Central memory CD8-positive, alpha-beta T cell (primary cell): ENCODE results near the gene SHF.
"Not testable (repeated sequence)": the region's sequence is repeated elsewhere in the genome, so short reads cannot be mapped to it uniquely, and the experiment has no call there.

ENCODE experiments used
- ATAC-seq: fragments of 150-1000 bp; cut with Tn5 transposase; replicated peaks from 2 replicates; pipeline ENCODE4 v1.10.0; 2022; ENCODE audit warnings: mild to moderate bottlenecking, moderate FRiP score, moderate number of reproducible peaks; ENCODE audit not compliant: poor library complexity, severe bottlenecking; ENCODE audit errors: extremely low read depth
- DNase-seq, 2 donors: peaks; one replicate each; pipeline ENCODE4 v3.0.0; 2021; ENCODE audit warnings: low spot score in 2 of 2
- H3K27ac Mint-ChIP-seq: one replicate; pipeline ENCODE4 v1.8.0; 2022; ENCODE audit warnings: low read depth, mild to moderate bottlenecking, moderate library complexity, mixed read lengths
- H3K27me3 Mint-ChIP-seq: one replicate; pipeline ENCODE4 v1.8.0; 2022; ENCODE audit warnings: mixed read lengths
- H3K36me3 Mint-ChIP-seq: one replicate; pipeline ENCODE4 v1.8.0; 2022; ENCODE audit warnings: mild to moderate bottlenecking, moderate library complexity, mixed read lengths; ENCODE audit not compliant: insufficient read depth
- H3K4me1 Mint-ChIP-seq: one replicate; pipeline ENCODE4 v1.8.0; 2022; ENCODE audit warnings: mixed read lengths
- H3K4me3 Mint-ChIP-seq: one replicate; pipeline ENCODE4 v1.8.0; 2022; ENCODE audit warnings: mild to moderate bottlenecking, moderate library complexity, mixed read lengths
- H3K9me3 Mint-ChIP-seq: one replicate; pipeline ENCODE4 v1.8.0; 2022; ENCODE audit warnings: mixed read lengths

Gene SHF

GRCh38 chr15:45144775-45145174, 43.0 kb downstream of the SHF start:
- DNase-seq = no peak
- Mint-ChIP-seq H3K27ac (no peak overlapping the region), H3K4me3 (no peak overlapping the region), H3K27me3 (no peaks in the 10 kb centered on the region), H3K9me3 (no peaks in the 10 kb centered on the region), H3K36me3 (no peaks in the 10 kb centered on the region), H3K4me1 (peaks cover 5% of the 10 kb centered on the region)
- no peak for ATAC-seq

GRCh38 chr15:45143946-45144345, 43.8 kb downstream of the SHF start:
- no peaks in the 10 kb centered on the region for H3K36me3 Mint-ChIP-seq
- H3K27me3 Mint-ChIP-seq = no peaks in the 10 kb centered on the region
- no peak overlapping the region for H3K27ac Mint-ChIP-seq
- H3K4me1 Mint-ChIP-seq = peaks cover 5% of the 10 kb centered on the region
- ATAC-seq (no peak), DNase-seq (no peak)
- H3K9me3 Mint-ChIP-seq = no peaks in the 10 kb centered on the region
- H3K4me3 Mint-ChIP-seq = no peak overlapping the region

- H3K9me3 Mint-ChIP-seq = no peaks in the 10 kb centered on the region
- H3K27ac Mint-ChIP-seq = no peak overlapping the region
- H3K36me3 Mint-ChIP-seq = no peaks in the 10 kb centered on the region
- no peak for DNase-seq
- peaks cover 5% of the 10 kb centered on the region for H3K4me1 Mint-ChIP-seq
- no peak for ATAC-seq
- H3K27me3 Mint-ChIP-seq = no peaks in the 10 kb centered on the region
- H3K4me3 Mint-ChIP-seq = no peak overlapping the region
Measured at GRCh38 chr15:45143056-45143455, 44.7 kb downstream of the SHF start.

- DNase-seq (no peak), ATAC-seq (no peak)
- Mint-ChIP-seq H3K36me3 (no peaks in the 10 kb centered on the region), H3K27ac (no peak overlapping the region), H3K4me1 (peaks cover 8% of the 10 kb centered on the region), H3K27me3 (peaks cover 6% of the 10 kb centered on the region), H3K9me3 (no peaks in the 10 kb centered on the region), H3K4me3 (no peak overlapping the region)
Measured at GRCh38 chr15:45141386-45141785, 46.4 kb downstream of the SHF start.

GRCh38 chr15:45140557-45141250, 47.1 kb downstream of the SHF start:
- Mint-ChIP-seq H3K4me3 (no peak overlapping the region), H3K36me3 (no peaks in the 10 kb centered on the region), H3K27ac (no peak overlapping the region), H3K4me1 (peaks cover 12% of the 10 kb centered on the region), H3K27me3 (peaks cover 10% of the 10 kb centered on the region), H3K9me3 (no peaks in the 10 kb centered on the region)
- no peak for ATAC-seq
- DNase-seq = no peak

GRCh38 chr15:45139770-45140169, 48.0 kb downstream of the SHF start:
- H3K9me3 Mint-ChIP-seq = no peaks in the 10 kb centered on the region
- H3K36me3 Mint-ChIP-seq = peaks cover 2% of the 10 kb centered on the region
- peaks cover 14% of the 10 kb centered on the region for H3K4me1 Mint-ChIP-seq
- H3K27ac Mint-ChIP-seq = no peak overlapping the region
- ATAC-seq (no peak), DNase-seq (no peak)
- H3K27me3 Mint-ChIP-seq = peaks cover 13% of the 10 kb centered on the region
- H3K4me3 Mint-ChIP-seq = no peak overlapping the region

- Mint-ChIP-seq H3K27ac (no peak overlapping the region), H3K4me3 (no peak overlapping the region), H3K4me1 (peaks cover 21% of the 10 kb centered on the region), H3K27me3 (peaks cover 20% of the 10 kb centered on the region), H3K36me3 (peaks cover 2% of the 10 kb centered on the region), H3K9me3 (no peaks in the 10 kb centered on the region)
- ATAC-seq = no peak
- no peak for DNase-seq
Measured at GRCh38 chr15:45138814-45139765, 48.7 kb downstream of the SHF start.

- peaks cover 34% of the 10 kb centered on the region for H3K27me3 Mint-ChIP-seq
- H3K27ac Mint-ChIP-seq = no peak overlapping the region
- ATAC-seq (no peak), DNase-seq (no peak)
- H3K36me3 Mint-ChIP-seq = peaks cover 2% of the 10 kb centered on the region
- H3K4me1 Mint-ChIP-seq = peaks cover 22% of the 10 kb centered on the region
- H3K4me3 Mint-ChIP-seq = no peak overlapping the region
- H3K9me3 Mint-ChIP-seq = no peaks in the 10 kb centered on the region
Measured at GRCh38 chr15:45137703-45138102, 50.1 kb downstream of the SHF start.

GRCh38 chr15:45136378-45136764, 51.4 kb downstream of the SHF start:
- Mint-ChIP-seq H3K4me3 (peak overlapping the region; percentile 53), H3K4me1 (peaks cover 19% of the 10 kb centered on the region), H3K27me3 (peaks cover 47% of the 10 kb centered on the region), H3K9me3 (no peaks in the 10 kb centered on the region), H3K27ac (no peak overlapping the region), H3K36me3 (peaks cover 2% of the 10 kb centered on the region)
- ATAC-seq = no peak
- DNase-seq = no peak

- H3K27me3 Mint-ChIP-seq = peaks cover 53% of the 10 kb centered on the region
- peak overlapping the region; percentile 53 for H3K4me3 Mint-ChIP-seq
- not testable (repeated sequence) for H3K36me3 Mint-ChIP-seq
Measured at GRCh38 chr15:45135705-45136377, 51.9 kb downstream of the SHF start.

GRCh38 chr15:45134682-45135604, 52.8 kb downstream of the SHF start:
- Mint-ChIP-seq H3K4me3 (peak overlapping the region; percentile 49), H3K9me3 (no peaks in the 10 kb centered on the region), H3K4me1 (peaks cover 17% of the 10 kb centered on the region), H3K36me3 (peaks cover 2% of the 10 kb centered on the region), H3K27me3 (peaks cover 61% of the 10 kb centered on the region), H3K27ac (no peak overlapping the region)
- DNase-seq (no peak), ATAC-seq (no peak)

More at GRCh38 chr15:45135705-45136377, 51.9 kb downstream of the SHF start:
- not testable (repeated sequence) for ATAC-seq, H3K9me3 Mint-ChIP-seq, DNase-seq, H3K27ac Mint-ChIP-seq
- H3K4me1 Mint-ChIP-seq = peaks cover 17% of the 10 kb centered on the region

GRCh38 chr15:45134046-45134445, 53.7 kb downstream of the SHF start:
- no peak for ATAC-seq
- DNase-seq = no peak
- Mint-ChIP-seq H3K36me3 (peaks cover 2% of the 10 kb centered on the region), H3K4me1 (peaks cover 17% of the 10 kb centered on the region), H3K9me3 (no peaks in the 10 kb centered on the region), H3K27me3 (peaks cover 62% of the 10 kb centered on the region), H3K27ac (no peak overlapping the region), H3K4me3 (peak overlapping the region; percentile 19)
